Measurements from ENCODE around the gene EPM2AIP1.

The EPM2AIP1 gene

DNA sequence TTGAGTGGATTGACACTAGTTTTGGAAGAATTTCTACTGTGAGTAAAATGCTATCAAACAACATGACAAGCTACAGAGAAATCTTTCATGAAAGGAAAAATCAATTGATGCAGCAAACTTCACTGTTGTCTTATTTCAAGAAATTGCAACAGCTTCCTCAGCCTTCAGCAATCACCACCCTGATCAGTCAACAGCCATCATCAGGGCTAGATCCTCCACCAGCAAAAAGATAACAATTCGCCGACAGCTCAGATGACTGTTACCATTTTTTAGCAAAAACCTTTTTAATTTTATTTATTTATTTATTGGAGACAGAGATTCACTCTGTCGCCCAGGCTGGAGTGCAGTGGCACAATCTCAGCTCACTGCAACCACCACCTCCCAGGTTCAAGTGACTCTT is 44.4 kb upstream of the EPM2AIP1 start:
- no peak overlapping the region for H2BK5ac ChIP-seq (ENCODE audit: low read length)
- H3K23ac ChIP-seq (ENCODE audit: low read length): no peak overlapping the region
- H4K8ac ChIP-seq (ENCODE audit: low read depth, low read length): no peak overlapping the region

DNA sequence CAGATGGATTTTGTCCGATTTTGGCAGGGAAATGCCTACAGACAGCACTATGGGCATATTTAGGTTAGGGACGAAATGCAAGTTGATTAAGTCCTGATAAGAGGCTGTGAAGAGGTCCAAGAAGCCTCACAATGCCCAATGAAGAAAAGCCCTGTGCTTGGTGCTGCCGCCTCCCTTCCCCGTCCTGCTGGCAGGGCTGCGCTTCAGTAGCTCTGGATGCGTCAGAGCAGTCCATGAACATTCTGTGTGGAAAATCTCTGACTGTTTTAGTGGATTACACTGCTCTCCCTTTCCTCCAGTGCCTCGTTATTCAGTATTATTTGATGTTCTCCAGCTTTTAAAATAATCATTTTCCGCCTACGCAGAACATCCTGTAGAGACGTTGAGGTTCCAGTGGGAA is 40.0 kb upstream of the EPM2AIP1 start:
- Histone ChIP-seq H3K36me3 (ENCODE audit: control insufficient read depth, insufficient read depth, low read length) (peaks cover 3% of the 10 kb centered on the region), H2BK120ac (ENCODE audit: low read depth, low read length) (no peak overlapping the region), H3K4me1 (ENCODE audit: control insufficient read depth, low read depth, low read length) (no peaks in the 10 kb centered on the region), H3K56ac (ENCODE audit: low read length) (no peak overlapping the region), H4K5ac (ENCODE audit: low read length) (no peak overlapping the region), H3K18ac (ENCODE audit: low read length) (no peak overlapping the region), H3K79me1 (ENCODE audit: low read length) (no peaks in the 10 kb centered on the region), H3K4me3 (ENCODE audit: low read length) (no peak overlapping the region), H3K27ac (ENCODE audit: low read depth, low read length) (no peak overlapping the region), H3K4me2 (ENCODE audit: low read length) (no peak overlapping the region), H3K4ac (ENCODE audit: low read depth, low read length) (no peak overlapping the region), H3K79me2 (ENCODE audit: control insufficient read depth, insufficient read depth, low read length) (no peaks in the 10 kb centered on the region), H3K9ac (ENCODE audit: low read length) (no peak overlapping the region), H2AK5ac (ENCODE audit: low read length) (no peak overlapping the region), H2BK5ac (ENCODE audit: low read length) (no peak overlapping the region), H4K8ac (ENCODE audit: low read depth, low read length) (no peak overlapping the region), H3K23ac (ENCODE audit: low read length) (no peak overlapping the region), H3K27me3 (ENCODE audit: insufficient read depth, low read length, poor library complexity) (no peaks in the 10 kb centered on the region), H2BK15ac (replicated peaks; ENCODE audit: low read depth) (no peak overlapping the region)
- DNase-seq: no peak
- WGBS (ENCODE audit: extremely low coverage, insufficient coverage, low lambda C conversion rate): no CpG with 5 or more reads among the region's 10 CpGs

More for the DNA sequence above, 44.4 kb upstream of the EPM2AIP1 start:
- no CpG with 5 or more reads among the region's 3 CpGs for WGBS (ENCODE audit: extremely low coverage, insufficient coverage, low lambda C conversion rate)
- H3K79me2 ChIP-seq (ENCODE audit: control insufficient read depth, insufficient read depth, low read length): no peaks in the 10 kb centered on the region
- no peak overlapping the region for H3K27ac ChIP-seq (ENCODE audit: low read depth, low read length)
- no peak overlapping the region for H2AK5ac ChIP-seq (ENCODE audit: low read length)
- no peak overlapping the region for H4K5ac ChIP-seq (ENCODE audit: low read length)
- H3K4me2 ChIP-seq (ENCODE audit: low read length): no peak overlapping the region
- no peak for DNase-seq
- H2BK120ac ChIP-seq (ENCODE audit: low read depth, low read length): no peak overlapping the region
- H2BK15ac ChIP-seq (replicated peaks; ENCODE audit: low read depth): no peak overlapping the region
- no peak overlapping the region for H3K18ac ChIP-seq (ENCODE audit: low read length)
- H3K4me3 ChIP-seq (ENCODE audit: low read length): no peak overlapping the region
- no peak overlapping the region for H3K56ac ChIP-seq (ENCODE audit: low read length)
- no peak overlapping the region for H3K4ac ChIP-seq (ENCODE audit: low read depth, low read length)
- H3K4me1 ChIP-seq (ENCODE audit: control insufficient read depth, low read depth, low read length): no peaks in the 10 kb centered on the region
- no peak overlapping the region for H3K9ac ChIP-seq (ENCODE audit: low read length)
- no peaks in the 10 kb centered on the region for H3K27me3 ChIP-seq (ENCODE audit: insufficient read depth, low read length, poor library complexity)
- peaks cover 6% of the 10 kb centered on the region for H3K36me3 ChIP-seq (ENCODE audit: control insufficient read depth, insufficient read depth, low read length)
- no peaks in the 10 kb centered on the region for H3K79me1 ChIP-seq (ENCODE audit: low read length)

DNA sequence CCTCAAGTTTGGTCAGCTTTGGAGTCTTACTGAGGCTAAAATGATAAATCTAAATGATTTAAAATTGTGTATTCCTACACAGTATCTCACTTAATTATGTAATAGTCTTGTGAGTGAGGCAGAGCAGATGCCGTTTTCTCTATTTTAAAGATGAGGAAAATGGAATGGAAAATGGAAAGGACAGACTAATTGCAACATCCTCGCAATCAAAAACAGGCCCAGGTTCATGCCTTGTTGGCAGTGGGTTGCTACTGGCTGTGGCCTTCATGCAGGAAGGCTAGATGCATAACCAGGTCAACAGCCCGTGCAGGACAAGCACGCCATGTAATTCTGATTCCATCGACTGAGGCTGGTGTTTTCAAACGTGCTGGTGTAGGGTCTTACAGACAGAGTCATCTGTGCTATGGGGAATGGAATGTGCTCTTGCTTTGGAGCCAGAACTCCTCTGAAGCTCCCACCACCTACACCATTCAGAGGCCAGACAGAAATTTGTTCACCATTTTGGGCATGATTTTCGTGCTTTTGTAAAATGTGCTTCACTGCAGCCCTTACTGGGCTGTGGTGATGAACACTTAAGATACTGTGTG is 38.3 kb upstream of the EPM2AIP1 start:
- no CpG with 5 or more reads among the region's 7 CpGs for WGBS (ENCODE audit: extremely low coverage, insufficient coverage, low lambda C conversion rate)
- H3K36me3 ChIP-seq (ENCODE audit: control insufficient read depth, insufficient read depth, low read length): peaks cover 3% of the 10 kb centered on the region
- H4K5ac ChIP-seq (ENCODE audit: low read length): no peak overlapping the region
- no peak overlapping the region for H2BK5ac ChIP-seq (ENCODE audit: low read length)
- H3K18ac ChIP-seq (ENCODE audit: low read length): no peak overlapping the region
- H2BK15ac ChIP-seq (replicated peaks; ENCODE audit: low read depth): no peak overlapping the region
- H2BK120ac ChIP-seq (ENCODE audit: low read depth, low read length): no peak overlapping the region
- H3K23ac ChIP-seq (ENCODE audit: low read length): no peak overlapping the region
- DNase-seq: no peak
- no peaks in the 10 kb centered on the region for H3K79me2 ChIP-seq (ENCODE audit: control insufficient read depth, insufficient read depth, low read length)
- H3K4ac ChIP-seq (ENCODE audit: low read depth, low read length): no peak overlapping the region
- H4K8ac ChIP-seq (ENCODE audit: low read depth, low read length): no peak overlapping the region
- H3K4me2 ChIP-seq (ENCODE audit: low read length): no peak overlapping the region
- H3K4me3 ChIP-seq (ENCODE audit: low read length): no peak overlapping the region
- no peak overlapping the region for H3K56ac ChIP-seq (ENCODE audit: low read length)
- H3K9ac ChIP-seq (ENCODE audit: low read length): no peak overlapping the region
- H3K27ac ChIP-seq (ENCODE audit: low read depth, low read length): no peak overlapping the region
- H2AK5ac ChIP-seq (ENCODE audit: low read length): no peak overlapping the region
- no peaks in the 10 kb centered on the region for H3K79me1 ChIP-seq (ENCODE audit: low read length)
- no peaks in the 10 kb centered on the region for H3K4me1 ChIP-seq (ENCODE audit: control insufficient read depth, low read depth, low read length)
- H3K27me3 ChIP-seq (ENCODE audit: insufficient read depth, low read length, poor library complexity): no peaks in the 10 kb centered on the region

DNA sequence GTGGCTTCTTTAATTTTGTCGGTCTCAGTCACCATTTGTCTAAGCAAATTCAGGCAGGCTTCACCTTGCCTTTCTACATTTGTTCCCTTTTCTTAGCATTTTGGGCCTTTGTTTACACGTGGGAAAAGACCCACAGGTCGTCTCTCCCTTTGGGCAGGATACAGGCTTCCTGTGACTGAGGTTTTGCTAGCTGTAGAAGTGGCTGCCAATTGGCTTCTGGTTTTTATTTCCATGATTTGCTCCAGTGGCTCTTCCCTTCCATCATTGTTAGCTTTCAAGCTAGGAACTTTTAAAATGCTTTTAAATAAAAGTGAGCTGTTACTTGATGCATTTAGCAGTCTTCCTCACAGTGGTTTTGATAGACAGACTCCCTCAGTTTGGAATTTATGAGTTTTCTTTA is 37.7 kb upstream of the EPM2AIP1 start:
- Histone ChIP-seq H3K9ac (ENCODE audit: low read length) (no peak overlapping the region), H3K79me2 (ENCODE audit: control insufficient read depth, insufficient read depth, low read length) (no peaks in the 10 kb centered on the region), H2BK15ac (replicated peaks; ENCODE audit: low read depth) (no peak overlapping the region), H4K5ac (ENCODE audit: low read length) (no peak overlapping the region), H3K27me3 (ENCODE audit: insufficient read depth, low read length, poor library complexity) (no peaks in the 10 kb centered on the region), H3K27ac (ENCODE audit: low read depth, low read length) (no peak overlapping the region), H4K8ac (ENCODE audit: low read depth, low read length) (no peak overlapping the region), H3K56ac (ENCODE audit: low read length) (no peak overlapping the region), H2BK5ac (ENCODE audit: low read length) (no peak overlapping the region), H3K4me2 (ENCODE audit: low read length) (no peak overlapping the region), H3K23ac (ENCODE audit: low read length) (no peak overlapping the region), H3K4ac (ENCODE audit: low read depth, low read length) (no peak overlapping the region), H3K4me1 (ENCODE audit: control insufficient read depth, low read depth, low read length) (no peaks in the 10 kb centered on the region), H3K36me3 (ENCODE audit: control insufficient read depth, insufficient read depth, low read length) (peaks cover 5% of the 10 kb centered on the region), H3K18ac (ENCODE audit: low read length) (no peak overlapping the region), H2BK120ac (ENCODE audit: low read depth, low read length) (no peak overlapping the region), H3K79me1 (ENCODE audit: low read length) (no peaks in the 10 kb centered on the region), H2AK5ac (ENCODE audit: low read length) (no peak overlapping the region), H3K4me3 (ENCODE audit: low read length) (no peak overlapping the region)
- DNase-seq: no peak
- no CpG with 5 or more reads among the region's 3 CpGs for WGBS (ENCODE audit: extremely low coverage, insufficient coverage, low lambda C conversion rate)

DNA sequence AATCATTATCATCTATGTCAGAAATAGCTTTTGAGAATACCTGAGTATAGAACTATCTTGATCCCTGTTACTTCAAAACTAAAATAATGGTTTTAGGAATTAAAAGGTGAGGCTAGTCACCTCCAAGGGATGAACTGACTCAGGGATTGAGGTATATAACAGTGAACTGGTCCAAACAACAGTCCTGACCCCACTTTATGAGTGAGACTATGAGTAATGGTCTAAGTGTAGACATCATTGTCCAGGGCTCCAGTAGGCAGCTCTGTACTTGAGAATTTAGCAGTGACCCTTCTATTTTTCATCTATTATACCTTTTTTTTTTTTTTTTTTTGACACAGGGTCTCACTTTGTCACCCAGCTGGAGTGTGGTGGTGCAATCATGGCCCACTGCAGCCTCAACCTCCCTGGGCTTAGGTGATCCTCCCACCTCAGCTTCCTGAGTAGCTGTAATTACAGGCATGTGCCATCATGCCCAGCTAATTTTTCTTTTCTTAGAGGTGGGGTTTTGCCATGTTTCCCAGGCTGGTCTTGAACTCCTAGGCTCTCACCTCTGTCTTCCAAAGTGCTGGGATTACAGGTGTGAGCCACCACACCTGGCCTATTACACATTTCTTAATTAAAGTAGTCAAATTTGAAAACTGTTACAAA is 36.7 kb upstream of the EPM2AIP1 start:
- DNase-seq: no peak
- H3K9ac ChIP-seq (ENCODE audit: low read length): no peak overlapping the region

DNA sequence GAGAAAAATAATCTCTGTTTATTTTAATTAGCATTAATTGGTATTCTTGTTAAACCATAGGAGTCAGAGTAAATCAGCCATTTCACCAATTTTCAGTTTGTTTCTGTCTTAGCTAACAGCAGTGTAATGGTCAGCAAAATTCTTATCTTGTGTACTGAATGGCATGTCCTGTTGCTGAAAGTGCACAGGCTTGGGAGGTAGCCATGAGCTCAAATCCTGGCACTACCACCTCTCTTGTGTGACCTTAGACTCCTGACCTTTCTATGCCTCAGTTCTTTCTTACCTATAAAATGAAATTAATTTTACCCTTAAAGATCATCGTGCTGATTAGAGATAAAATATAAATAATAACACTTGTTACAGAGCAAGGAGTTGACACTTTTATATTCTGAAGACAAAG is 36.2 kb upstream of the EPM2AIP1 start:
- Histone ChIP-seq H3K27ac (ENCODE audit: low read depth, low read length) (no peak overlapping the region), H3K4me3 (ENCODE audit: low read length) (no peak overlapping the region), H2BK5ac (ENCODE audit: low read length) (no peak overlapping the region), H4K5ac (ENCODE audit: low read length) (no peak overlapping the region), H2BK15ac (replicated peaks; ENCODE audit: low read depth) (no peak overlapping the region), H3K4me2 (ENCODE audit: low read length) (no peak overlapping the region), H3K4me1 (ENCODE audit: control insufficient read depth, low read depth, low read length) (no peaks in the 10 kb centered on the region), H3K56ac (ENCODE audit: low read length) (no peak overlapping the region), H3K79me2 (ENCODE audit: control insufficient read depth, insufficient read depth, low read length) (no peaks in the 10 kb centered on the region), H3K36me3 (ENCODE audit: control insufficient read depth, insufficient read depth, low read length) (peaks cover 5% of the 10 kb centered on the region), H3K9ac (ENCODE audit: low read length) (no peak overlapping the region), H3K79me1 (ENCODE audit: low read length) (no peaks in the 10 kb centered on the region), H3K23ac (ENCODE audit: low read length) (no peak overlapping the region), H3K18ac (ENCODE audit: low read length) (no peak overlapping the region), H4K8ac (ENCODE audit: low read depth, low read length) (no peak overlapping the region), H2BK120ac (ENCODE audit: low read depth, low read length) (no peak overlapping the region), H3K27me3 (ENCODE audit: insufficient read depth, low read length, poor library complexity) (no peaks in the 10 kb centered on the region), H3K4ac (ENCODE audit: low read depth, low read length) (no peak overlapping the region), H2AK5ac (ENCODE audit: low read length) (no peak overlapping the region)
- WGBS (ENCODE audit: extremely low coverage, insufficient coverage, low lambda C conversion rate): no CpG with 5 or more reads among the region's 1 CpG
- DNase-seq: no peak

More for the DNA sequence above, 36.7 kb upstream of the EPM2AIP1 start:
- no peak overlapping the region for H4K5ac ChIP-seq (ENCODE audit: low read length)
- no peak overlapping the region for H3K18ac ChIP-seq (ENCODE audit: low read length)
- H3K4me1 ChIP-seq (ENCODE audit: control insufficient read depth, low read depth, low read length): no peaks in the 10 kb centered on the region
- H3K56ac ChIP-seq (ENCODE audit: low read length): no peak overlapping the region
- H3K4me3 ChIP-seq (ENCODE audit: low read length): no peak overlapping the region
- H3K4ac ChIP-seq (ENCODE audit: low read depth, low read length): no peak overlapping the region
- no peak overlapping the region for H3K27ac ChIP-seq (ENCODE audit: low read depth, low read length)
- H2BK120ac ChIP-seq (ENCODE audit: low read depth, low read length): no peak overlapping the region
- no peak overlapping the region for H2AK5ac ChIP-seq (ENCODE audit: low read length)
- H3K4me2 ChIP-seq (ENCODE audit: low read length): no peak overlapping the region
- peaks cover 5% of the 10 kb centered on the region for H3K36me3 ChIP-seq (ENCODE audit: control insufficient read depth, insufficient read depth, low read length)
- no peaks in the 10 kb centered on the region for H3K27me3 ChIP-seq (ENCODE audit: insufficient read depth, low read length, poor library complexity)
- H4K8ac ChIP-seq (ENCODE audit: low read depth, low read length): no peak overlapping the region
- no peak overlapping the region for H2BK15ac ChIP-seq (replicated peaks; ENCODE audit: low read depth)
- H3K23ac ChIP-seq (ENCODE audit: low read length): no peak overlapping the region
- H3K79me2 ChIP-seq (ENCODE audit: control insufficient read depth, insufficient read depth, low read length): no peaks in the 10 kb centered on the region
- H3K79me1 ChIP-seq (ENCODE audit: low read length): no peaks in the 10 kb centered on the region
- H2BK5ac ChIP-seq (ENCODE audit: low read length): no peak overlapping the region
